ENCODE results near the gene DET1.
"Not testable (repeated sequence)": the region's sequence is repeated elsewhere in the genome, so short reads cannot be mapped to it uniquely, and the experiment has no call there.

DNA sequence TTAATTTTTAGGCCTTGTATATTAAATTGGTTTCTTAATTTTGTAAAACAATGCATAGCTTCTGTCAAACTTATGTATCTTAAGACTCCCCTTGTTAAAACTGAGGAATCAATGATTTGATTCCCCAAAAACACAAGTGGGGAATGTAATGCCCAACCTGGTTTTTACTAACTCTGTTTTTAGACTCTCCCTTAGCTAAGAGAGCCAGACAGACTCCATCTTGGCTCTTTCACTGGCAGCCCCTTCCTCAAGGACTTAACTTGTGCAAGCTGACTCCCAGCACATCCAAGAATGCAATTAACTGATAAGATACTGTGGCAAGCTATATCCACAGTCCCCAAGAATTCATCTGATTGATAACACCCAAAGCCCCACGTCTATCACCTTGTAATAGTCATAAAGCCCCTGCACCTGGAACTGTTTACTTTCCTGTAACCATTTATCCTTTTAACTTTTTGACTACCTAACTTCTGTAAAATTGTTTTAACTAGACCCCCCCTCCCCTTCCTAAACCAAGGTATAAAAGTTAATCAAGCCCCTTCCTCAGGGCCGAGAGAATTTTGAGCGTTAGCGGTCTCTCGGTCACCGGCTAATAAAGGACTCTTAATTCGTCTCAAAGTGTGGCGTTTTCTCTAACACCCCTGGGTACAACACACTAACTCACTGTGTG is 768 bp downstream of the DET1 start:
- TF ChIP-seq, protein P1, sequence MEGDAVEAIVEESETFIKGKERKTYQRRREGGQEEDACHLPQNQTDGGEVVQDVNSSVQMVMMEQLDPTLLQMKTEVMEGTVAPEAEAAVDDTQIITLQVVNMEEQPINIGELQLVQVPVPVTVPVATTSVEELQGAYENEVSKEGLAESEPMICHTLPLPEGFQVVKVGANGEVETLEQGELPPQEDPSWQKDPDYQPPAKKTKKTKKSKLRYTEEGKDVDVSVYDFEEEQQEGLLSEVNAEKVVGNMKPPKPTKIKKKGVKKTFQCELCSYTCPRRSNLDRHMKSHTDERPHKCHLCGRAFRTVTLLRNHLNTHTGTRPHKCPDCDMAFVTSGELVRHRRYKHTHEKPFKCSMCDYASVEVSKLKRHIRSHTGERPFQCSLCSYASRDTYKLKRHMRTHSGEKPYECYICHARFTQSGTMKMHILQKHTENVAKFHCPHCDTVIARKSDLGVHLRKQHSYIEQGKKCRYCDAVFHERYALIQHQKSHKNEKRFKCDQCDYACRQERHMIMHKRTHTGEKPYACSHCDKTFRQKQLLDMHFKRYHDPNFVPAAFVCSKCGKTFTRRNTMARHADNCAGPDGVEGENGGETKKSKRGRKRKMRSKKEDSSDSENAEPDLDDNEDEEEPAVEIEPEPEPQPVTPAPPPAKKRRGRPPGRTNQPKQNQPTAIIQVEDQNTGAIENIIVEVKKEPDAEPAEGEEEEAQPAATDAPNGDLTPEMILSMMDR (IDR thresholded peaks at IDR 0.05), result not testable (repeated sequence)
- TF ChIP-seq POLR2A (IDR thresholded peaks at IDR 0.05), result not testable (repeated sequence)

All from body of pancreas (tissue), 4 donors.